Cardiac fibroblast (primary cell): ENCODE results near the gene FARP2.

Source experiments
- DNase-seq, 2 donors: peaks; one replicate each; pipeline versions ENCODE4 v3.0.0 to v3.0.0-alpha.2; 2010; ENCODE audit warnings: low read depth in 2 of 2
- H3K4me3 ChIP-seq, 2 donors: replicated peaks in 1 of 2; 1 replicate in 1 of 2; 2 replicates in 1 of 2; pipeline ENCODE4 v1.5.1; 2011; ENCODE audit warnings: low read depth in 2 of 2, low read length in 2 of 2, mild to moderate bottlenecking in 2 of 2, moderate library complexity in 1 of 2
- CTCF ChIP-seq: IDR thresholded peaks from one replicate; pipeline ENCODE4 v1.5.1; 2011; ENCODE audit warnings: low read depth, mild to moderate bottlenecking, low read length, inconsistent platforms

Gene FARP2

GRCh38 chr2:241456546-241456945 is 100.5 kb downstream of the FARP2 start:
- H3K4me3 ChIP-seq = no peak overlapping the region
- no peak for DNase-seq
- no peak for TF ChIP-seq CTCF

DNA sequence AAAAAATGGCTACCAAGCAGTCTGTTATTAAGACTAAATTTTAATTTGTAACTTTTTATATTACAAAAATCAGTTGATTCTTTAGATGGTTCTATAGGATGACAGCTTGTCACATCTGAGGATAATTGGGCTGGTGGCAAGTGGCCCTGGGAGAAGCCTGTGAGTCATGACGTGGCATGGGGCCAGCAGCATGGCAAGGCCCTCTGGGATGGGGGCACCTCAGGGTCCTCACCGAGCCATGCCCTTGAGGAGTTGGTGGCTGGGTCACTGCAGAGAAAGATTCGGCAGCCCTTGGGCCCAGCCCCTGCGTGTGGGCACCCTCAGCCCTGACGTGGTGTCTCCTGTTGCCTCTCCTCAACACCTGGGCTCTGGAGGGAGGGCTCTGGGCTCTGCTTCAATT is 102.6 kb downstream of the FARP2 start:
- no peak for DNase-seq
- no peak for TF ChIP-seq CTCF
- H3K4me3 ChIP-seq = no peak overlapping the region

GRCh38 chr2:241459520-241459919 is 103.4 kb downstream of the FARP2 start:
- TF ChIP-seq CTCF = no peak
- DNase-seq = no peak
- no peak overlapping the region for H3K4me3 ChIP-seq

GRCh38 chr2:241460631-241461030 is 104.5 kb downstream of the FARP2 start:
- TF ChIP-seq CTCF = no peak
- no peak for DNase-seq
- no peak overlapping the region for H3K4me3 ChIP-seq

DNA sequence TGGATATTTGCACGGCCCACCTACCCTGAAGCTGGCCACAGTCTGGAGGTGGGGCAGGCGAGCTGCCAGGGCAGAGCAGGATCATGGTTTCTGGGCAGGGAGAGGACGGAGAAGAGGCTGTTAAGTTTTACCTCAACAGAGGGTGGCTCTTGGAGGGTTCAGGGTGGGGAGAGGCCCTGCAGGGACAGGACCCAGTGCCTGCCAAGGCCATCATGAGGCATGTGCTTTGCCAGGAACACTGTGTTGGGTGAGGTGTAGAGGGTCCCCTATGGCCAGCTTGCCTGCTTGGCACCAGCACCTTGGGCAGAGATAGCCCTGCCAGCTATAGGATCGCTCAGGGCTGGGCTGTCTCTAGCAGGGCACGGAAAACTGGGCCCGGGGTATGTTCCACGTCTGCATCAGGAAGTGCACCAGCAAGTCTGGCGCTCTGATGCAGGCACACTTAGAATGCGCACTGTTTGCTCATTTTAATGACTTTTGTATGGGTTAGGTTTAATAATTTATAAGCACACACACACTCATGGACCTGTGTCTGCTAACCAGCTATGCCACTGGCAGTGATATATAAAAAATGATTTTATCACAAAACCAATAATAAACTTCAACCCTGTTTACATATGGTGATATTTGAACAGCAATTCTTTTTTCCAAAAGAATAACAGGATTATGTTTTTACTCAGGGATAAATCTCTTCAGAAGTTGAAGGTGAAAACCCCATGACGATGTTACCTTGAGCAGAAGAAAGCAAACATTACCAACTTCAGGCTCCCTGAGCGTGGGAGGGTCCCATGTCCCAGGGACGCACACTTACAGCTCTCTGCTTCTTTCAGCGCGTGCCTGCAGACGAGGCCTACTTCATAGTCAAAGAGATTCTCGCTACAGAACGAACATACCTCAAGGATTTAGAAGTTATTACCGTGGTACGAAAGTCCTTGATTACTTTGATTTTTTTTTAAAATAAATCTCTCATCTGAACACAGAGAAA is 105.9 kb downstream of the FARP2 start:
- no peak for DNase-seq
- H3K4me3 ChIP-seq = no peak overlapping the region
- TF ChIP-seq CTCF = no peak

DNA sequence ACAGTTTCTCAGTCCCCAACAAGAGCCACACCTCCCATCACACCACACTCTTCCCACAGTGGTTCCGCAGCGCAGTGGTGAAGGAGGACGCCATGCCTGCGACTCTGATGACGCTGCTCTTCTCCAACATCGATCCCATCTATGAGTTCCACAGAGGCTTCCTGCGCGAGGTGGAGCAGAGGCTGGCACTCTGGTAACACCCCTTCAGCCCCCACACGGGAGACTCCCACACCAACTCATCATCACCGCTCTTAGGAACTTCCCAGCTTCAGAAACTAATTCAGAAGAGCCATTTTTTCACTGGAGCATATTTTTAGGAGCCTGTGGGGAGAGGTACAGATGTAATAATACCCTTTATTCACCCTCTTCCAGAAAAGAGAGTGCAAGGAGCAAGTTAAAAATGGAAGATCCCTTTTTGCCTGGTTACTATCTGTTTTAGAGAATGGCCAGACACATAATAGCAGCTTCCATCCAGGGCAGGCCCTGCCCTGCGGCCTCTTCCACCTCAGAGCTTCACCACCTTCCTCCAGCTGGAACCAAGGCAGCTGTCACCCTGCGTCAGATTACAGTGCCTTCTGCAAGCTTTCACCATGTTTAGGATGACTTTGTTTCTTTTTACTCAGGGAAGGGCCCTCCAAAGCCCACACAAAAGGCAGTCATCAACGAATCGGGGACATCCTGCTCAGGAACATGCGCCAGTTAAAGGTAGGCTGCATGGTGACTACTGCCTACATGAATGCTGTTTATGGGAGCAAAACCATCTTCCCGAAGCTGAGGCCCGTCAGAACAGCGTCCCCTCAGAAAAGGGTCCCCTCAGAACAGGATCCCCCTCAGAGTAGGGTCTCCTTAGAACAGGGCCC is 107.4 kb downstream of the FARP2 start:
- DNase-seq = no peak
- TF ChIP-seq CTCF = no peak
- no peak overlapping the region for H3K4me3 ChIP-seq
